GM12878 (cell line): ENCODE data around the gene ADIPOQ. TPM values are rescaled to one million over a fixed set of nuclear protein-coding genes. Genes with fewer than 3 reads are reported as not detected.
A peak's percentile ranks its signal among the peaks of the same experiment; 100 is the strongest.
"Not testable (repeated sequence)": the region's sequence is repeated elsewhere in the genome, so short reads cannot be mapped to it uniquely, and the experiment has no call there.

Experiments used
- ATAC-seq: fragments of 200-7000 bp; cut with Tn5 transposase; 3 replicates; pipeline ENCODE4 v1.9.1; 2020; ENCODE audit warnings: mild to moderate bottlenecking, moderate library complexity
- BruUV-seq: library from RNA; stranded (reverse); fragments of 400-500 nt; replicated peaks from 2 replicates; lab custom pipeline; 2021; lab: Mats Ljungman, UMichigan
- CTCF ChIA-PET: fragments of 300-600 bp; sonication (Branson Sonifier 250); formaldehyde crosslinking; extraction: SDS; loops from one replicate; lab custom pipeline; 2021; ENCODE audit warnings: inconsistent platforms; lab: Yijun Ruan, JAX
- POLR2A ChIA-PET: fragments of 350-600 bp; formaldehyde crosslinking; extraction: SDS; loops from one replicate; lab custom pipeline; 2021; ENCODE audit warnings: inconsistent platforms; lab: Charles Lee
- RAD21 ChIA-PET: fragments of 300-600 bp; sonication (Branson Sonifier 250); formaldehyde crosslinking; loops from one replicate; lab custom pipeline; 2023; ENCODE audit warnings: antibody characterized with exemption; ENCODE audit not compliant: unreplicated experiment; lab: Charles Lee
- SMC1A ChIA-PET: fragments of 300-600 bp; sonication (Branson Sonifier 250); formaldehyde crosslinking; loops from one replicate; lab custom pipeline; 2023; ENCODE audit not compliant: unreplicated experiment, uncharacterized antibody; lab: Charles Lee
- DNase-seq: peaks from one replicate; pipeline ENCODE4 v3.0.0-alpha.2; 2011; ENCODE audit warnings: low read depth, low spot score
- FAIRE-seq: peaks from 3 replicates; lab custom pipeline; 2011; peaks lifted over from hg19 to GRCh38; lab: Jason Lieb, UNC
- H2AFZ ChIP-seq: 2 replicates; pipeline ENCODE4 v1.6.0; 2011; ENCODE audit warnings: low read depth, low read length, control low read depth; ENCODE audit not compliant: control insufficient read depth
- H3K27ac ChIP-seq: 2 replicates; pipeline ENCODE4 v1.5.1; 2011; ENCODE audit warnings: control low read depth; ENCODE audit not compliant: control insufficient read depth, insufficient read depth
- H3K27me3 ChIP-seq, 2 experiments: replicated peaks in 1 of 2; 2 replicates each; pipeline versions ENCODE4 v1.6.0 to v1.6.1; 2011; ENCODE audit warnings: low read length in 1 of 2; ENCODE audit not compliant: control insufficient read depth in 2 of 2, insufficient read depth in 2 of 2
- H3K36me3 ChIP-seq, 2 experiments: 2 replicates each; pipeline ENCODE4 v1.5.1; 2011; ENCODE audit warnings: low read length in 1 of 2; ENCODE audit not compliant: control insufficient read depth in 2 of 2, insufficient read depth in 2 of 2
- H3K4me1 ChIP-seq: 2 replicates; pipeline ENCODE4 v1.6.1; 2011; ENCODE audit warnings: mild to moderate bottlenecking, low read length, moderate library complexity, mixed read lengths; ENCODE audit not compliant: control insufficient read depth, insufficient read depth
- H3K4me2 ChIP-seq: 2 replicates; pipeline ENCODE4 v1.6.0; 2011; ENCODE audit warnings: control low read depth; ENCODE audit not compliant: control insufficient read depth, insufficient read depth
- H3K4me3 ChIP-seq: fragments of 200-600 bp; sonication (generic); 2 replicates; pipeline ENCODE4 v1.5.1; 2016
- H3K79me2 ChIP-seq: 2 replicates; pipeline ENCODE4 v1.6.0; 2011; ENCODE audit warnings: low read length; ENCODE audit not compliant: control insufficient read depth, insufficient read depth
- H3K9ac ChIP-seq: 2 replicates; pipeline ENCODE4 v1.8.0; 2011; ENCODE audit warnings: low read length, control low read depth, mixed read lengths; ENCODE audit not compliant: control insufficient read depth, insufficient read depth
- H3K9me3 ChIP-seq: replicated peaks from 3 replicates; pipeline ENCODE4 v1.5.1; 2011; ENCODE audit warnings: mild to moderate bottlenecking, low read length; ENCODE audit not compliant: control insufficient read depth, insufficient read depth
- H4K20me1 ChIP-seq: 2 replicates; pipeline ENCODE4 v1.6.0; 2011; ENCODE audit not compliant: control insufficient read depth, insufficient read depth
- ATF2 ChIP-seq: IDR thresholded peaks from 2 replicates; pipeline ENCODE4 v1.6.1; 2012; ENCODE audit warnings: low read length, inconsistent platforms
- CBX5 ChIP-seq: sonication (generic); IDR thresholded peaks from 2 replicates; pipeline ENCODE4 v1.6.1; 2016; ENCODE audit warnings: low read depth, moderate library complexity, mild to moderate bottlenecking, inconsistent platforms
- CHD2 ChIP-seq: IDR thresholded peaks from 2 replicates; pipeline ENCODE4 v1.6.1; 2011; ENCODE audit warnings: low read depth, low read length, improper control_type of control experiment, borderline replicate concordance
- KAT2A ChIP-seq: conservative IDR thresholded peaks from 2 replicates; pipeline ENCODE4 v1.6.1; 2011; ENCODE audit warnings: low read depth, low read length; ENCODE audit not compliant: control insufficient read depth
- RAD21 ChIP-seq: IDR thresholded peaks from 2 replicates; pipeline ENCODE4 v1.6.1; 2011; ENCODE audit warnings: mild to moderate bottlenecking, low read depth, low read length, moderate library complexity; ENCODE audit not compliant: insufficient read depth
- SIN3A ChIP-seq: IDR thresholded peaks from 2 replicates; pipeline ENCODE4 v1.6.1; 2012; ENCODE audit warnings: low read depth, low read length, improper control_type of control experiment
- SMAD5 ChIP-seq: IDR thresholded peaks from 2 replicates; pipeline ENCODE4 v1.6.1; 2016; ENCODE audit warnings: antibody characterized with exemption, low read depth
- TCF7 ChIP-seq: IDR thresholded peaks from 2 replicates; pipeline ENCODE4 v1.6.1; 2014; ENCODE audit warnings: antibody characterized with exemption, borderline replicate concordance
- WGBS: methylation state at CpG from one replicate; pipeline ENCODE4 v1.1.6; 2016; ENCODE audit warnings: low lambda C conversion rate; ENCODE audit not compliant: insufficient replicate concordance, insufficient coverage; ENCODE audit errors: missing lambda C conversion rate; 5-methylcytosine and 5-hydroxymethylcytosine counted together
- in situ Hi-C: fragments of 300-500 bp; cut with MboI; formaldehyde crosslinking; loops from 9 replicates; pipeline ENCODE4 v1.14.3; 2018; ENCODE audit warnings: mixed read lengths
- intact Hi-C: fragments of 100-400 bp; cut with micrococcal nuclease; formaldehyde crosslinking; loops from one replicate; pipeline ENCODE4 v1.14.2; 2022; ENCODE audit not compliant: unreplicated experiment
- polyA plus RNA-seq, 11 experiments: library from polyadenylated mRNA; depleted of rRNA in 4 of 11; unstranded in 6 of 11; stranded (reverse) in 5 of 11; fragments of >200 nt; fragmentation: Nextera tagmentation in 4 of 11; fragmentation: Illumina TruSeq in 1 of 11; extraction: Ambion mirVana in 4 of 11; extraction: Trizol in 1 of 11; gene quantifications; 1 replicate in 1 of 11; 2 replicates in 10 of 11; pipeline versions ENCODE4 v1.2.1 to v1.2.3, GENCODE V29; 2011 to 2016; ENCODE audit warnings: inconsistent platforms in 2 of 11, missing spikeins in 2 of 11, low read depth in 1 of 11
- total RNA-seq, 4 experiments: library from RNA; depleted of rRNA in 3 of 4; stranded (reverse); fragments of >200 nt in 3 of 4; fragmentation: Illumina TruSeq in 1 of 4; extraction: Trizol in 1 of 4; gene quantifications; 2 replicates each; pipeline versions ENCODE4 v1.2.1 to v1.2.3, GENCODE V29; 2013 to 2021
- TF ChIP-seq, protein P1 (sequence below): fragments of 450-650 bp; IDR thresholded peaks from 2 replicates; pipeline ENCODE4 v1.6.1; 2017; ENCODE audit warnings: low read depth, mild to moderate bottlenecking, moderate library complexity

The ADIPOQ gene
- total and polyA plus RNA-seq, 10 of the 15 experiments (the other 5 are each of a cell fraction or from before 2014, with no cell fraction given): not detected

- TF ChIP-seq SIN3A: no peak
Observed at GRCh38 chr3:186882881-186883685, 40.6 kb downstream of the ADIPOQ start (continued).

GRCh38 chr3:186883686-186884058 is 41.2 kb downstream of the ADIPOQ start:
- Histone ChIP-seq H3K4me2 (no peak overlapping the region), H3K27ac (no peak overlapping the region), H3K4me1 (no peaks in the 10 kb centered on the region), H3K36me3 (no peaks in the 10 kb centered on the region), H3K27me3 (no peaks in the 10 kb centered on the region; a peak in 2 of 4 replicates), H3K9ac (no peak overlapping the region), H3K9me3 (no peaks in the 10 kb centered on the region), H3K79me2 (no peaks in the 10 kb centered on the region), H2AFZ (no peak overlapping the region), H3K4me3 (no peak overlapping the region), H4K20me1 (no peaks in the 10 kb centered on the region)
- DNase-seq (no peak), FAIRE-seq (peak; percentile 13), ATAC-seq (no peak)
- SMC1A ChIA-PET: no interaction called here
- RAD21 ChIA-PET: no interaction called here
- intact Hi-C loops (no loop called here), in situ Hi-C loops (no loop called here)
- CTCF ChIA-PET: no interaction called here
- no TSS peak for BruUV-seq
- POLR2A ChIA-PET: no interaction called here
- 11% methylated on average over 1 of the region's 1 CpG for WGBS
- TF ChIP-seq, protein P1, sequence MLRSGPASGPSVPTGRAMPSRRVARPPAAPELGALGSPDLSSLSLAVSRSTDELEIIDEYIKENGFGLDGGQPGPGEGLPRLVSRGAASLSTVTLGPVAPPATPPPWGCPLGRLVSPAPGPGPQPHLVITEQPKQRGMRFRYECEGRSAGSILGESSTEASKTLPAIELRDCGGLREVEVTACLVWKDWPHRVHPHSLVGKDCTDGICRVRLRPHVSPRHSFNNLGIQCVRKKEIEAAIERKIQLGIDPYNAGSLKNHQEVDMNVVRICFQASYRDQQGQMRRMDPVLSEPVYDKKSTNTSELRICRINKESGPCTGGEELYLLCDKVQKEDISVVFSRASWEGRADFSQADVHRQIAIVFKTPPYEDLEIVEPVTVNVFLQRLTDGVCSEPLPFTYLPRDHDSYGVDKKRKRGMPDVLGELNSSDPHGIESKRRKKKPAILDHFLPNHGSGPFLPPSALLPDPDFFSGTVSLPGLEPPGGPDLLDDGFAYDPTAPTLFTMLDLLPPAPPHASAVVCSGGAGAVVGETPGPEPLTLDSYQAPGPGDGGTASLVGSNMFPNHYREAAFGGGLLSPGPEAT: no peak
- TF ChIP-seq ATF2 (no peak), KAT2A (no peak), SMAD5 (no peak), RAD21 (no peak), TCF7 (no peak), CBX5 (no peak), CHD2 (no peak)

- CTCF ChIA-PET, BruUV-seq, H3K4me3 ChIP-seq, H3K4me2 ChIP-seq, H3K9me3 ChIP-seq, FAIRE-seq, ATAC-seq, H2AFZ ChIP-seq, H3K27me3 ChIP-seq, H3K9ac ChIP-seq, H3K36me3 ChIP-seq, H3K4me1 ChIP-seq, SMC1A ChIA-PET, POLR2A ChIA-PET, RAD21 ChIA-PET, H3K27ac ChIP-seq, H3K79me2 ChIP-seq, intact Hi-C loops, H4K20me1 ChIP-seq, in situ Hi-C loops, DNase-seq: not testable (repeated sequence)
- 73% methylated on average over 10 of the region's 29 CpGs for WGBS
Observed at GRCh38 chr3:186884868-186885267, 42.4 kb downstream of the ADIPOQ start.
